Osteocyte (in vitro differentiated cells): ENCODE results near the gene PHC3. TPM values are rescaled to one million over a fixed set of nuclear protein-coding genes. Genes with fewer than 3 reads are reported as not detected.

ENCODE experiments used
- DNase-seq: peaks from one replicate; pipeline ENCODE4 v3.0.0; 2021; ENCODE audit warnings: mixed read lengths; ENCODE audit not compliant: unreplicated experiment; ENCODE audit errors: extremely low spot score
- H3K27ac Mint-ChIP-seq: one replicate; pipeline ENCODE4 v1.8.0; 2021; ENCODE audit warnings: mild to moderate bottlenecking, mixed read lengths; ENCODE audit not compliant: unreplicated experiment
- H3K27me3 Mint-ChIP-seq: one replicate; pipeline ENCODE4 v1.8.0; 2021; ENCODE audit warnings: mixed read lengths; ENCODE audit not compliant: unreplicated experiment
- H3K36me3 Mint-ChIP-seq: one replicate; pipeline ENCODE4 v1.8.0; 2021; ENCODE audit warnings: mixed read lengths; ENCODE audit not compliant: unreplicated experiment
- H3K4me1 Mint-ChIP-seq: one replicate; pipeline ENCODE4 v1.8.0; 2021; ENCODE audit warnings: mixed read lengths; ENCODE audit not compliant: unreplicated experiment
- H3K4me3 Mint-ChIP-seq: one replicate; pipeline ENCODE4 v1.8.0; 2021; ENCODE audit warnings: mild to moderate bottlenecking, moderate library complexity, mixed read lengths; ENCODE audit not compliant: unreplicated experiment
- H3K9me3 Mint-ChIP-seq: one replicate; pipeline ENCODE4 v1.8.0; 2021; ENCODE audit warnings: mixed read lengths; ENCODE audit not compliant: unreplicated experiment
- total RNA-seq: library from RNA; stranded (reverse); gene quantifications from 2 replicates; pipeline ENCODE4 v1.2.1, GENCODE V29; 2021
- TF ChIP-seq, protein P1 (sequence below): fragments of 200-600 bp; sonication (generic); IDR thresholded peaks from 2 replicates; pipeline ENCODE4 v1.5.0; 2021; ENCODE audit warnings: antibody characterized with exemption, mild to moderate bottlenecking, moderate library complexity

The PHC3 gene
- total RNA-seq, 1 donor from 2014 or later = 52.3 TPM

DNA sequence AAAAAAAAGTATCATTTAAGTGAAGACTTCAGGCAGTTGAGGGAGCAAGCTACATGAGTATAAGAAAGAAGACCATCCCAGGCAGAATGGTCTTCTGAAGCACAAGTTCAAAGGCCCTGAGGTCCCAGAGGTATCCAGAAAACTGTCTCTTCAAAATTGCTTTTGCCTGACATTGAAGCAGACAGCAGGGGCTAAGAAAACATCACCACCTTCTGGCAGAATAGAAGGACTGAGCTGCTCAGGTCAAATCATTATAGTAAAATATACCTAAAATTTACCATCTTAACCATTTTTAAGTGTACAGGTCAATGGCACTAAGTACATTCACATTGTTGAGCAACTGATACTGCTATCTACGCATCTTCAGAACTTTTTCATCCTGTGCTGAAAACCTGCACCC, 127.3 kb downstream of the PHC3 start:
- no peak for DNase-seq
- TF ChIP-seq, protein P1, sequence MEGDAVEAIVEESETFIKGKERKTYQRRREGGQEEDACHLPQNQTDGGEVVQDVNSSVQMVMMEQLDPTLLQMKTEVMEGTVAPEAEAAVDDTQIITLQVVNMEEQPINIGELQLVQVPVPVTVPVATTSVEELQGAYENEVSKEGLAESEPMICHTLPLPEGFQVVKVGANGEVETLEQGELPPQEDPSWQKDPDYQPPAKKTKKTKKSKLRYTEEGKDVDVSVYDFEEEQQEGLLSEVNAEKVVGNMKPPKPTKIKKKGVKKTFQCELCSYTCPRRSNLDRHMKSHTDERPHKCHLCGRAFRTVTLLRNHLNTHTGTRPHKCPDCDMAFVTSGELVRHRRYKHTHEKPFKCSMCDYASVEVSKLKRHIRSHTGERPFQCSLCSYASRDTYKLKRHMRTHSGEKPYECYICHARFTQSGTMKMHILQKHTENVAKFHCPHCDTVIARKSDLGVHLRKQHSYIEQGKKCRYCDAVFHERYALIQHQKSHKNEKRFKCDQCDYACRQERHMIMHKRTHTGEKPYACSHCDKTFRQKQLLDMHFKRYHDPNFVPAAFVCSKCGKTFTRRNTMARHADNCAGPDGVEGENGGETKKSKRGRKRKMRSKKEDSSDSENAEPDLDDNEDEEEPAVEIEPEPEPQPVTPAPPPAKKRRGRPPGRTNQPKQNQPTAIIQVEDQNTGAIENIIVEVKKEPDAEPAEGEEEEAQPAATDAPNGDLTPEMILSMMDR = peak; percentile 26
- H3K9me3 Mint-ChIP-seq = no peaks in the 10 kb centered on the region
- H3K36me3 Mint-ChIP-seq = no peaks in the 10 kb centered on the region
- no peak overlapping the region for H3K27ac Mint-ChIP-seq
- H3K4me3 Mint-ChIP-seq = no peak overlapping the region
- peaks cover 7% of the 10 kb centered on the region for H3K4me1 Mint-ChIP-seq
- H3K27me3 Mint-ChIP-seq = no peaks in the 10 kb centered on the region

DNA sequence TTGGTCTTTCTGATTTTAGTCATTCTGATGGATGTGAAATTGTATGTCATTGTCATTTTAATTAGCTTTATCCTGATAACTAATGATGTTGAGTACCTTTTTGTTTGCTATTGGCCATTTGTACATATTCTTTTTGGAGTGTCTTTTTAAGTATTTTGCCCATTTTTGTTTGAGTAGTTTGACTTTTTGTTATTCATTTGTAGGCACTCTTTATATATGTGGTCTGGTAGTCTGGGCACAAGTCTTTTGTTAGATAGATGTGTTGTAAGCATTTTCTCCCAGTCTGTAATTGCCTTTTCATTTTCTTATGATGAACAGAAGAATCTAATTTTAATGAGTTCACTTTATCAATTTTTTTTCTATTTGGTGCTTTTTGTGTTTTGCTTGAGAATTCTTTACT, 129.1 kb downstream of the PHC3 start:
- DNase-seq = no peak
- TF ChIP-seq, protein P1 = no peak
- Mint-ChIP-seq H3K4me1 (peaks cover 10% of the 10 kb centered on the region), H3K27me3 (no peaks in the 10 kb centered on the region), H3K4me3 (no peak overlapping the region), H3K27ac (no peak overlapping the region), H3K36me3 (no peaks in the 10 kb centered on the region), H3K9me3 (no peaks in the 10 kb centered on the region)

DNA sequence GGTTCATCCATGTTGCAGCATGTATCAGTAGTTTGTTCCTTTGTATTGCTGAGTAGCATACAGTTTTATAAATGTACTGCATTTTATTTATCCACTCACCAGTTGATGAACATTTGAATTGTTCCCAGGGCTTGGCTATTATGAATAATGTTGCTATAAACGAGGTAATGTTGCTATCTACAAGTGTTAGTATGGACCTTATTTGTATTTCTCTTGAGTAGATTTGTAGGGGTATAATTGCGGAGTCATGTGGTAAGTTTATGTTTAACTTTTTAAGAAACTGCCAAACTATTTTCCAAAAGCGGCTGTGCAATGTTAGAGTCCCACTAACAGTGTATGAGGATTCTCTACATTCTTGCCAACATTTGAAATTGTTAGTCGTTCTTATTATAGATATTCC, 130.8 kb downstream of the PHC3 start:
- no peaks in the 10 kb centered on the region for H3K9me3 Mint-ChIP-seq
- H3K4me3 Mint-ChIP-seq = no peak overlapping the region
- DNase-seq = no peak
- no peak overlapping the region for H3K27ac Mint-ChIP-seq
- H3K36me3 Mint-ChIP-seq = no peaks in the 10 kb centered on the region
- TF ChIP-seq, protein P1 = no peak
- H3K4me1 Mint-ChIP-seq = peaks cover 12% of the 10 kb centered on the region
- no peaks in the 10 kb centered on the region for H3K27me3 Mint-ChIP-seq

DNA sequence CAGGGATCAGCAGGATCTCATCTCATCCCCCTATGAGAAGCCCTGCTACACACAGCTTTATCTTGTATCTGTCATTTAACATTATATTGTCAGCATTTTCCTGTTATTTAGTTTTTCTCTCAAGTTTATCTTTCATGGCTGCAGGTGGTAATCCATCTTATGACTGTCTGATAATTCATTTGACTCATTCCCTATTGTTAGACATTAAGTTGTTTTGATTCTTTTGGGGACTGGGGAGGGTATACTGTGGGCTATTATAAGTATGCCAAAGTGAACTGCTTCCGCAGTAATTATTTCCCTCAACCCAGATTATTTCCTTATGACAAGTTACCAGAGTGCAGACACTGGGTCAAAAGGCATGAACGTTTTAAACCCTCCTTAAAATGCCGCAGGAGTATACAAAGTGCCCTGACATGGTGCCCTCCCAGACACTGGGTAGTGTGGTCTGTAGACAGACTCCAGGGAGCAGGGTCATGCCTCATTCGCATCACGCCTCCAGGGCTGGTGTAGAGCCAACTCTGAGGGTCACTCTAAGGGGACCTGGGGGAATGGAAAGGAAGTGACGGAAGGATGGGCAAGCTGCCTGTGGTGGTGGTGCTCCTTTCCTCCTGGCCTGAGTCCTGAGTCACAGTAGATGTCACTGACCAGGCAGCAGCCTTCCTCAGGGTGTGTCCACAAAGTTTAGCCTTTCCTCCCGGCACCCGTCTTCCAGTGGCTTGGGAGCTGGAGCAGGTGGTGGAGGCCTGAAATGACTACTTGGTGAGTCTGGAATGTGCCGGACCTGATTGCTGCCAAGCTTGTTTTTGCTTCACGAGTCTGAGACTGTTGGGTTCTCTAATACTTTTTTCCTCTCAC, 132.2 kb downstream of the PHC3 start:
- no peaks in the 10 kb centered on the region for H3K9me3 Mint-ChIP-seq
- H3K27me3 Mint-ChIP-seq = no peaks in the 10 kb centered on the region
- H3K36me3 Mint-ChIP-seq = no peaks in the 10 kb centered on the region
- no peak for DNase-seq
- peaks cover 12% of the 10 kb centered on the region for H3K4me1 Mint-ChIP-seq
- TF ChIP-seq, protein P1 = no peak
- peak overlapping the region; percentile 19 for H3K27ac Mint-ChIP-seq
- no peak overlapping the region for H3K4me3 Mint-ChIP-seq

DNA sequence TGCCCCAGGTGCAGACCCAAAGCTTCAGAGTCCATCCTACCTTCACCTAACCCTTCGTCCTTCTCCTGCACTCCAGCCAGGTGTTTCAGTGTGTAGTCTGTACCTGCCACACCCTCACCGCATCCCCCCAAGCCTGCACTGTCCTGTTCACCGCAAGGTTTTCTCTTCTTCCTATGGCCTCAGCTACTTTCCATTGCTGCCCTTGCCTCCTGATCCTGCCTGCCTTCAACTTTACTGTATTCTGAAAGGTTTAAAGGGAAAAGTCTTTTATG, 134.5 kb downstream of the PHC3 start:
- Mint-ChIP-seq H3K9me3 (no peaks in the 10 kb centered on the region), H3K36me3 (no peaks in the 10 kb centered on the region), H3K4me1 (peaks cover 14% of the 10 kb centered on the region), H3K27ac (no peak overlapping the region), H3K27me3 (peaks cover 15% of the 10 kb centered on the region), H3K4me3 (no peak overlapping the region)
- TF ChIP-seq, protein P1 = no peak
- no peak for DNase-seq
